Fibroblast of skin of scalp (primary cell): ENCODE data around the gene TTC39A.
A peak's percentile ranks its signal among the peaks of the same experiment; 100 is the strongest.
"Not testable (repeated sequence)": the region's sequence is repeated elsewhere in the genome, so short reads cannot be mapped to it uniquely, and the experiment has no call there.

Source experiments
- DNase-seq: peaks from one replicate; pipeline ENCODE4 v3.0.0-alpha.2; 2013

The TTC39A gene

GRCh38 chr1:51264451-51264850, 65.9 kb downstream of the TTC39A start:
- DNase-seq: peak; percentile 95

GRCh38 chr1:51263147-51263877, 67.0 kb downstream of the TTC39A start:
- no peak for DNase-seq

GRCh38 chr1:51255331-51255730, 75.0 kb downstream of the TTC39A start:
- DNase-seq: no peak

GRCh38 chr1:51253691-51254090, 76.7 kb downstream of the TTC39A start:
- peak; percentile 39 for DNase-seq

- DNase-seq: no peak
Observed at GRCh38 chr1:51252366-51252765, 78.0 kb downstream of the TTC39A start.

GRCh38 chr1:51251165-51251564, 79.2 kb downstream of the TTC39A start:
- DNase-seq: not testable (repeated sequence)

- not testable (repeated sequence) for DNase-seq
Observed at GRCh38 chr1:51250729-51251128, 79.6 kb downstream of the TTC39A start.

GRCh38 chr1:51249445-51249844, 80.9 kb downstream of the TTC39A start:
- no peak for DNase-seq

- no peak for DNase-seq
Observed at GRCh38 chr1:51247499-51247898, 82.9 kb downstream of the TTC39A start.

- DNase-seq: no peak
Observed at GRCh38 chr1:51247022-51247421, 83.3 kb downstream of the TTC39A start.

GRCh38 chr1:51242546-51242945, 87.8 kb downstream of the TTC39A start:
- DNase-seq: no peak

- DNase-seq: no peak
Observed at GRCh38 chr1:51241119-51241518, 89.2 kb downstream of the TTC39A start.

GRCh38 chr1:51240084-51240483, 90.3 kb downstream of the TTC39A start:
- no peak for DNase-seq

- no peak for DNase-seq
Observed at GRCh38 chr1:51238034-51238403, 92.3 kb downstream of the TTC39A start.

GRCh38 chr1:51237351-51238033, 92.9 kb downstream of the TTC39A start:
- DNase-seq: peak; percentile 61
